Stimulated activated CD4-positive, alpha-beta T cell treated with anti-CD3 and anti-CD28 coated beads, Interleukin-4, amount 100 ng/mL, for 1 hour (primary cell): Measurements from ENCODE around the gene RYR1.

ENCODE experiments used
- DNase-seq: peaks from one replicate; pipeline ENCODE4 v3.0.0-alpha.2; 2020

RYR1 gene

DNA sequence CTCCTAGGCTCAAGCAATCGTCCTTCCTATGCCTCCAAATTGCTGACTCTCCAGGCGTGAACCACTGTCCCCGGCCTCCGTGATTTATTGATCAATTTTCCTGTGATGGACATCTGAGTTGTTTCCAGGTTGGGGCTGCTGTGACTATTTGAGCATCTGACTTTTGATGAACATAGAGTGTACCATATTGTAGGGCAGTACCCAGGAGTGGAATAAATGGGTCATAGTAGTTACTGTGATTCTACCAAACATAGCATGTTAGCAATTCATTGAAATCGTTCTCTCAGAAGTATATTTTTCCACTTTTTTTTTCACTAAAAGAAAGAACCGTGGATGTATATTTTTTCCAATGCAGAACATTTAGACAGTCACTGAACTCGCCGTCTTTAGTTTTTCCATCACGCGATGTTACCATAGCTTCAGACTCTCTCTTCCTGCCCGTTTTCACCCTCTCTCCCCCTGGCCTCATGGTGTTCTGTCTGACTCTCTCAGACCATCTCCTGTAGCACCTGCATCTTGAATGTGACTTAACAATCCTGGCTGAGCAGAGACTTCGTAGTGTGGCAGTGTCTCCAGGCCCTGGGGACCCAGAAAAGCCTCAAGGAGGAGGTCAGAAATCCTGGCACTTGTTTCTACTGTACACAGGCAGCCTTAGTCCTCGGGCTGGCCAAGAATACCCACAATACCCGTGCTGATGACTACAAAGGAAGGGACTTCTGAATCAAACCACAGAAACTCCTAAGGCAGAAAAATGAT is 4.3 kb upstream of the RYR1 start:
- DNase-seq: peak; percentile 33

DNA sequence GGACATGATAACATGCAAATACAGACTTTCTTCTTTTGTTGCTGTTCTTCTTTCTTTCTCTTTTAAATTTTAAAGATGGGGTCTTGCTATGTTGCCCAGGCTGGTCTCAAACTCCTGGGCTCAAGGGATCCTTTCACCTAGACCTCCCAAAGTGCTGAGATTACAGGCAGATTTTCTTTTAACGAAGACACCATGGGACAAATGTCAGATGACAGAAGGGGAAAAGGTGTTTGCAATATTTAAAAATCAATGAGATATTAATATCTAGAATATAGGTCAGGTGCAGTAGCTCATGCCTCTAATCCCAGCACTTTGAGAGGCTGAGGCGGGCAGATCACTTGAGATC is 3.7 kb upstream of the RYR1 start:
- no peak for DNase-seq

DNA sequence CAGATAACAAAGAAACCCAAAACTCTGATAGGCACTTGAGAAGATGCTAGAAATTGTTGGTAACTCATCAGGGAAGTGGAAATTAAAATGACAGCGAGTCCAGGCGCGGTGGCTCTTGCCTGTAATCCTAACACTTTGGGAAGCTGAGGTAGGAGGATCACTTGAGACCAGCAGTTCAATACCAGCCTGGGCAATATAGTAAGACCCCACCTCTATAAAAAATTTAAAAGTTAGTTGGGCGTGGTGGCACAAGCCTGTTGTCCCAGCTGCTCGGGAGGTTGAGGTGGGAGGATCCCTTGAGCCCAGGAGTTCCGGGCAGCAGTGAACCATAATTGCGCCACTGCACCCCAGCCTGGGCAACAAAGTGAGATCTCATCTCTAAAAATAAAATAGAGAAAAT is 2.6 kb upstream of the RYR1 start:
- DNase-seq: no peak

DNA sequence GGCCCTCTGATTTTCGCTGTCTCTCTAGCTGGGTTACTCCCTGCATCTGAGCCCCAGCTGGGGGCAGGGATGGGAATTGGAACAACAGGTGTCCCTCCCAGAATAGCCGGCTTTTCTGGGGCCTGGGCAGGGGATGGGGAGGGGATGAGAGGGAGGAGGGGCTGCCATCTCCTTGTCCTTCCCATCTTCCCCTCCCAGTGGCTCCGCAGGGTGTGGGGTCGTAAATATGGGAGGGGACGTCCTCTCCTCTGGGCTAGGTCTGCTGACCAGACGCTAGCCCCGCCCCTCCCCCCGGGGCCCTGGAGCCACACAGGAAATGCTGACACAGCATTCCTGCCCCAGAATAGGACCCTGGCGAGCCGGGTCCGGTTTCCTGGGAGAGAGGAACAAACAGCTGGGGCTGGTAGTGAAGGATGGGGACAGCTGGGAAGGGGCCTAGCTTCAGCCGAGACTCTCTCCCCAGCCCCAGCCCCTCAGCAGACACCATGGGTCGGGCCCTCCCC is 1.1 kb downstream of the RYR1 start:
- DNase-seq: no peak

DNA sequence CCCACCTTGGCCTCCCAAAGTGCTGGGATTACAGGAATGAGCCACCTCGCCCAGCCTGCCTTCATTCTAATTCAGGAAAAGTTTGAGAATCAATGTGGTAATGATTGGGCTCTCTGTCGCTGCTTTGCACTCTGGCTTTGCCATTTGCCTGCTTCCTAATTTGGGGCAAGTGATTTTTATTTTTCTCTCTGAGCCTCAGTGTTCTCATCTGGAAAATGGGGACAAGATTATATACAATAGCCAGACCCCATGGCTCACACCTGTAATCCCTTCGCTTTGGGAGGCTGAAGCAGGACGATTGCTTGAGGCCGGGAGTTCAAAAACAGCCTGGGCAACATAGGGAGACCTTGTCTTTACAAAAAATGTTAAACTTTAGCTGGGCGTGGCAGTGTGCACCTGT is 3.8 kb downstream of the RYR1 start:
- no peak for DNase-seq

DNA sequence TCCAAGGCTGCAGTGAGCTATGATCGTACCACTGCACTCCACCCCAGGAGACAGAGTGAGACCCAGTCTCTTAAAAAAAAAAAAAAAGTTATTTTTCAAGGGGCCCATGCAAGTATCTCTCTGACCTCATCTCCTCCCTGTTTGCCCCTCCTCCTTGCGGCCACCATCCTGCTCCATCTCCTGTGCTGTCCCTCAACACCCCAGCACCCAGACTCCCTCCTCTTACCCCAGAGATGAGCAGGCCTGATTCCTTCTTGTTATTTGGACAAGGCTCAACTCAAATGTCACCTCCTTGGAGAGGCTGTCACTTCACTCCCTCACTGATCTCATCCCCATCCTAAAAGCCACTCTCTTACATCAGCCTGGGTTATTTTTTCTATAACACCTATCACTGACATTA is 4.4 kb downstream of the RYR1 start:
- no peak for DNase-seq

DNA sequence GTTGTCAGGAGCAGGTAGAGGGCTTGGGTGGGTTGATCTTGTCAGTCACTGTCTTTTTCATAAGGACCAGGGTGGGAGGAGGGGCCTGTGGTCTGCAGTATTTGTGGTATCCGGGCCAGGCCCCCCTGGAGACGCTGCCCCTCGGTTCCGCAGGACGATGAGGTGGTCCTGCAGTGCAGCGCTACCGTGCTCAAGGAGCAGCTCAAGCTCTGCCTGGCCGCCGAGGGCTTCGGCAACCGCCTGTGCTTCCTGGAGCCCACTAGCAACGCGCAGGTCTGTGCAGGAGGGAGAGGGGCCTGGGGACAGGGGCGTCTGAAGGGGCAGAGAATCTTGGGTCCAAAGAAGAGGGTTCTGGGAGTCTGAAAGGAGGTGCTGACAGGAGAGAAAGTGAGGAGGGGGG is 7.1 kb downstream of the RYR1 start:
- no peak for DNase-seq

DNA sequence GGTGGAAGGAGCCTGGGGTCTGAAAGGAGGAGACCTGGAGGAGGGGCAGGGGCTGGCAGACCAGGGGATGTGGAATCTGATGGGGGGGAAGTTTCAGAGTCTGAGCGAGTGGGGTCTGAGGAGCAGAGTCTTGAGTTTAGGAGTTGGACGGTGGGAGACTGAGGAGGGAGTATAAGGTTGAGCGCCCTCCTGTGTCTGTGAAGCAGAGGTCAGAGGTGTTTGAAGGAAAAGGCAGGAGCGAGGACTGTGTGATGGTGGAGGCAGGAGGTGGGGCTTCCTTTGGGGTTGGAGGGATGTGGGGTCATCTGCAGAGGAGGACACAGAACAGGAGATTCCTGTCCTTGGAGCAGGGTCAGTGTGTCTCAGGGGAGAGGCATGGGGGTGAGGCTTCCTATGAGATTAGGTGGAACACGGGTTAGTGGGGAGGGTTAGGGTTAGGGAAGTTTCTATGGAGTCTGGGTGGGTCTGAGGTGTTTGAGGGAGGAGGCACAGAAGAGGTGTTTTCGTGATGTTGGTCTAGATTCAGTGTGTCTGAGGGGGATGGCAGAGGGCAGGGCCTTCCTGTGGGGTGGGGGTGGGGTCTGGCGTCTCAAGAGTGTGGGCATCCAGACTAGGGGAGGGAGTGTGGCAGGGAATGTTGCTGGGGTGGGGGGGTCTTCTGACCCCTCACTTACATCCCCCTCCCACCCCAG is 8.3 kb downstream of the RYR1 start:
- DNase-seq: no peak

DNA sequence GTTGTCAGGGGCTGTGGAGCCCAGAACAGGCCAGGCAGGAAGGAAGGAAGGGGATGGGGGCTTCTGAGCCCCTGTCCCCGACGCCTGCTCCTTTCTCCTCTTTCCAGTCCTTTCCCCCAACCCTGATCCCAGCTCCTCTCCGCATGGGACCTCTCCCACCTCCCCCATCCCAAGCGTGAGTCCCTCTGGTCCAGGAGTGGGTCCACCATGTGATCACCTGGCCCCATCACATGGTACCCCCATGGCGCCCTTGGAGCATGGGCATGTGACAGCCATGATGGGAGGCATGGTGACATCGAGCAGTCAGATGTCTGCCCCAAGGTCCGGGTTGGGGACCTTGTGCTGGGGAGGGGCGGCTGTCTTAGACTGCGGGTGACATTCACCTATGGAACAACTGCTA is 9.2 kb downstream of the RYR1 start:
- DNase-seq: no peak

DNA sequence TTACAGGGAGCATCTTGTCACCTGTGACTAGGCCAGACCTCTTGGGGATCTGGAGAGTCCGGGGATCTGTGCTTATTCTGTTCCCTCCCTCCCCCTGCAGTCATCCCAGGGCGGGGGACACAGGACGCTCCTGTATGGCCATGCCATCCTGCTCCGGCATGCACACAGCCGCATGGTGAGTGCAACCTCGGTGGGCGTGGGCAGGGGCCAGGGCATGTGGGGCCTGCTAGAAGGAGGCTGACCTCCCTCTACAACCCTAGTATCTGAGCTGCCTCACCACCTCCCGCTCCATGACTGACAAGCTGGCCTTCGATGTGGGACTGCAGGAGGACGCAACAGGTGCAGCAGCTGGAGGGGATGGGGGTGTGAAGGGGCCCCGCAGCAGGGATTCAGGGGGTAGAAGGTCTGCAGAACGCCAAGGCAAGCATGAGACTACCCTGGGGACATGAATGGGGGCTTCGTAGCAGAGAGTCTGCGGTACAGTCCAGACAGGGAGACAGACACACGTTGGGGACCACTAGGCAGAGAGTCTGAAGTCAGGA is 10.0 kb downstream of the RYR1 start:
- no peak for DNase-seq

DNA sequence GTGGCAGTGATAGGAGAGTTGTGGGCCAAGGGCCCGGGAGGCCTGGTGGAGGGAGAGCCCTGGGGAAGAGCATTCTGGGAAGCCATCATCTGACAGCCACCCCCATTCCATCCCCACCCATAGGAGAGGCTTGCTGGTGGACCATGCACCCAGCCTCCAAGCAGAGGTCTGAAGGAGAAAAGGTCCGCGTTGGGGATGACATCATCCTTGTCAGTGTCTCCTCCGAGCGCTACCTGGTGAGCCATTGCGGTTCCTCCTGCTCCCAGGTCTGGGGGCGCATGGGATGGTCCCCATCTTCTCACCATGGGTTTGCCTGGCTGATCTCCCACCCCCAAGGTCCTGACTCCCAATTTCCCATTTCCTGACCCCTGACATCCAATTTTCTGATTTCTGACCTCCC is 10.5 kb downstream of the RYR1 start:
- DNase-seq: no peak

DNA sequence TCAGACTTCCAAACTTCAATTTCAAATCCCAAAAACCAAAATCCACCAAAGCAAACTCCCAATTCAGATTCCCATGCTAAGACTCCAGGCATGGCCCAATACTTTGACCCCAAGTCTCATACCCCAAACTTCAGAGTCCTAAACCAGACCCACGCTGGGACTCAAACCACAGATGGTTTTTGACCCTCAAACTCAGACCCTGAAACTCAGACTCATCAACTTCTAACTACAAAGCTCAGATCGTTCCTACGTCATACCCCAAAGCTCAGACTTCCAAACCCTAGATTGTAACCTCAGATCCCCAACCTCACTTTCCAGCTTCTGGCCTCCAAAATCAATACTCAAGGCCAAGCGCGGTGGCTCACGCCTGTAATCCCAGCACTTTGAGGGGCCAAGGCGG is 11.9 kb downstream of the RYR1 start:
- no peak for DNase-seq

DNA sequence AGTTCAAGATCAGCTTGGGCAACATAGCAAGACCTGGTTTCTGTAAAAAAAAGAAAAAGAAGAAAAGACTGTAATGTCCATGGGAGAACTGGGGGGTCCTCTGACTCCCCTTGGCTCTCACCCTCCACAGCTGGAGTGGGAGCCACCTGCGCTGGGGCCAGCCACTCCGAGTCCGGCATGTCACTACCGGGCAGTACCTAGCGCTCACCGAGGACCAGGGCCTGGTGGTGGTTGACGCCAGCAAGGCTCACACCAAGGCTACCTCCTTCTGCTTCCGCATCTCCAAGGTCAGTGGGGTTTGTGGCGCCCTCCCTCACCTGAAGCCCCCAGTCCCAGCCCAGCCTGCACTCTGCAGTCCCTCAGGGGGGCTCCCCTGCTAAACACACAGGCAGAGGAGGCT is 14.7 kb downstream of the RYR1 start:
- no peak for DNase-seq

DNA sequence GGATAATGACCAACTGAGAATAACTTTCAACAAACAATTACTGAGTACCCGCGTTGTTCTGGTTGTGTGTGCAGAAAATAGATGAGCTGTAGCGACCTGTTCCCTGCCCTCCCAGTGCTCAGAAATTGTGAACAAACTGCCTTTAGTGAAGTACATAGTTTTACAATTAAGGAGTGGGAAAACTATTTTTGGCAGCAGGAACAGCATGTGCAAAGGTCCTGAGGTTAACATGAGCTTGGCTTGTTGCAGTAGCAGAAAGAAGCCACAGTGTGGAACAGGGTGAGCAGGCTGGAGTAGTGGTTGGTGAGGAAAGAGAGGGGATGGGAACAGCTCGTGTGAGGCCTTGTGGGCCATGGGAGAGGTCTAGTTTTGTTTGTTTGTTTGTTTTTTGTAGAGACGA is 16.0 kb downstream of the RYR1 start:
- DNase-seq: no peak

DNA sequence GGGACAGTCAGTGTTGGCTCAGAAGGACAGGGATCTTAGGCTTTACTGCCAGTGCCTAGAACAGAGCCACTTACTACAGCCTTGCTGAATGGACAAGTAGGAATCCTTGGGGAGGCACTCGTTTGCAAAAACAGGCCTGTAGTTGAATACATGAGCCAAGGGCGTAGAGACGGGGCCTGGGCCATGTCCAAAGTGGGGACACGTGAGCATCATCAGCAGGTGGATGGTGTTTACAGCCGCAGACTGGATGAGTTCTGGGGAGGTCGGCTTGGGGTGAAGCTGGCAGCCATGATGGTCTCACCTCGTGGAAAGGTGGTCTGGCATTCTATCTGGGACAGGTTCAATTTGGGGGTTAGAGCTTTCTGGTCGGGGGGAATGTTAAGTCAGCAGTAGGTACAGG is 17.5 kb downstream of the RYR1 start:
- DNase-seq: no peak

DNA sequence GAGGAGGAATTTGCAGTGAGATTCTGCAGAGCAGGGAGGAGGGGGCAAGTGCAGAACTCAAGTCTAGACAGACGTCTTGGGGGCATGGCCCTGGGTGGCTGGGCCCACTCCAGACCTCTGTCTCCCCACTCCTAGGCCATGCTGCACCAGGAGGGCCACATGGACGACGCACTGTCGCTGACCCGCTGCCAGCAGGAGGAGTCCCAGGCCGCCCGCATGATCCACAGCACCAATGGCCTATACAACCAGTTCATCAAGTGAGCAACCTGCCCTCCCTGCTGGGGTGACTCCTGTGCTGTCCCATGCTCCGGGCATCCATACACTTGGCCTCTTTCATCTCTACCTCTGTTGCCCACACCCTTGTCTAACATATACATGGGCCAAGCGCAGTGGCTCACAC is 18.1 kb downstream of the RYR1 start:
- DNase-seq: no peak

DNA sequence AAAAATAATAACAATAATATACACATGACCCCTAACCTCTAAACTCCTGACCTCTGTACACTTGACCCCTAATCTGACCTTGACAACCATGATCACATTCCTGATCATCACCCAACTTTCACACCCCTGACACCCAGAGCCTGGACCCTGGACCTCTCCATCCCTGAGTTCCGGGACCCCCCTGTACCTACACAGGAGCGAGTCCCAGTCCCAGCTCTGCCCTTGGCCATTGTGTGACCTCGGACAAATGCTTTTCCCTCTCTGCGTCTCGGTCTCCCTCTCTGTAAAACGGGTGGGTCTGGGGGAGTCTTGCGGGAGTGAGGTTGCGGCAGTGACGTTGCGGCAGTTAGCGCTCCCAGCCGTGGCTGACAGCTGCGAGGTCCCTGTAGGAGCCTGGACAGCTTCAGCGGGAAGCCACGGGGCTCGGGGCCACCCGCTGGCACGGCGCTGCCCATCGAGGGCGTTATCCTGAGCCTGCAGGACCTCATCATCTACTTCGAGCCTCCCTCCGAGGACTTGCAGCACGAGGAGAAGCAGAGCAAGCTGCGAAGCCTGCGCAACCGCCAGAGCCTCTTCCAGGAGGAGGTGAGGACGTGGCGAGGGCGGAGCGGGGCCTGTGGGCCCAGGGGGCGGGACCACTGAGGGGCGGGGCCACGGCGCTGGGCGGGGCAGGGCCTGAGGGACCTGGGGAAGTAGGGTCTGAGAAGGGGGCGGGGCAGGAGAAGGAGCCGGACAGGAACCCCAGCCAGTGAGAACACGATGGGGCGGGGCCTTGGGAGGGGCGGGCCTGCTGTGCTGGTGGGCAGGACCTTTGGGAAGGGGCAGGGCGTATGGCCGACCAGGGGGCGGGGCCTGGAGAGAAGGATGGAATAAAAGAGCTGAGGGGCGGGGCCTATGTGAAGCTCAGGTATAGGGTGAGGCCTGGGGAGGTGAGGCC is 19.2 kb downstream of the RYR1 start:
- DNase-seq: peak; percentile 15

DNA sequence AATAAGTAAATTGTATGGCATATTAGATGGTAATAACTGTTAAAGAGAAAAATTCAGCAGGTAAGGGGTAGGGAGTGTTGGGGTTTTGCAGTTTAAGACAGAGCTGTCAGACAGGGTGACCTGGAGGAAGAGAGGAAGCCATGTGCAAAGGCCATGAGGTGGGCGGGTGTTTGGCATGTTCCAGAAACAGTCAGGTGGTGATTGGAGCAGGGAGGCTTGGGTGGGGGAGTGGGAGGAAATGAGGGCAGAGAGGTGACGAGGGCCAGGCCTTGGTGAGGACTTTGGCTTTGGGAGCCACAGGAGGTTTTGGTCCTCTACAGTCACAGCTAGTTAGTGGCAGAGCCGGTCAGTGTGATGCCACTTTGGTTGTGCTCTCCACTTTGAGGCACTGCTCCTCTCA is 20.1 kb downstream of the RYR1 start:
- no peak for DNase-seq

DNA sequence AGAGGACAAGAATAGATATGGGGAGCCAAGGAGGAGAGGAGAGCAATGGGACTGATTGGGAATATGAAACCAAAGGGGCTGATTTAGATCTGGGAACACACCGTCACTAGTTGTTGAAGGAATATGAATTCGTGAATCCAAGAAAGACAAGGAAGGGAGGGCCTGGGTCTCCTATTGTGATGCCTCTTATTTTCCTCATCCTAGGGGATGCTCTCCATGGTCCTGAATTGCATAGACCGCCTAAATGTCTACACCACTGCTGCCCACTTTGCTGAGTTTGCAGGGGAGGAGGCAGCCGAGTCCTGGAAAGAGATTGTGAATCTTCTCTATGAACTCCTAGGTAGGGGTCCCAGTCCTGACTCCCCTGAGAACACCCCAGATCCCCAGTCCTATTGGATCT is 21.5 kb downstream of the RYR1 start:
- no peak for DNase-seq

DNA sequence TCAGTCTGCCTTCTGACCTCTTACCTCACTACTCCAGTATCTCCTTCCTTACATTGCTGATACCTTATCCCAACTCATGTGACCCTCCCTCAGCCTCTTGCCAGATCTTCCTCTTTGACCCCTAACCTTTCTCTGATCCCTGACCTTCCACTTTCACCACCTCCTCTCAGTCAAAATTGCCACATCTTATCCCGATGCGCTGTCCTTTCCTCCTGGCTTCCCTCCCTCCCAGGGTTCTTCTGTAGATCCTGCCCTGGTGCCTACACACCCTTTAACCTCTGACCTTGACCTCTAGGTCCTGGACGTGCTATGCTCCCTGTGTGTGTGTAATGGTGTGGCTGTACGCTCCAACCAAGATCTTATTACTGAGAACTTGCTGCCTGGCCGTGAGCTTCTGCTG is 23.7 kb downstream of the RYR1 start:
- no peak for DNase-seq

DNA sequence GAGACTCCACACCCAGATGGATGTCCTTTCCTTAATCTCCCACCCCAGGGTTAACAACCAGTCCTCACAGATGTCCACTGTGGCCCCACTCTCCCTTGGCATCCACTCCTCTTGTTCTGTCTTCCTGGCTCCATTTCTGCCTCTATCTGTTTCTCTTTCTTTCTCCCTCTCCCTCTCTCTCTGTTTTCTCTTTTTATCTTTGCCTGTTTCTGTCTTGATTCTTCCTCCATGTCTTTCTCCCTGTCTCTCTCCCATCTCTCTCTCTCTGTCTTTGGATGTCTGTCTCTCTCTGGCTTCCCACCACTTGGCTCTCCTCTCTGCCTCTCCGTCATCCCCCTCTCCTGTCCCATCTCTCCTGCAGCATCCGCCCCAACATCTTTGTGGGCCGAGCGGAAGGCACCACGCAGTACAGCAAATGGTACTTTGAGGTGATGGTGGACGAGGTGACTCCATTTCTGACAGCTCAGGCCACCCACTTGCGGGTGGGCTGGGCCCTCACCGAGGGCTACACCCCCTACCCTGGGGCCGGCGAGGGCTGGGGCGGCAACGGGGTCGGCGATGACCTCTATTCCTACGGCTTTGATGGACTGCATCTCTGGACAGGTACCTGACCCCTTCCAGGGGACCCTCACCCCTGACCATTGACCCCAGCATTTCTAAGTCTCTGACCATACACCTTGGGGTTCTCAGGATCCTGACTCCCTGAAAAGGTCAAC is 24.4 kb downstream of the RYR1 start:
- no peak for DNase-seq

DNA sequence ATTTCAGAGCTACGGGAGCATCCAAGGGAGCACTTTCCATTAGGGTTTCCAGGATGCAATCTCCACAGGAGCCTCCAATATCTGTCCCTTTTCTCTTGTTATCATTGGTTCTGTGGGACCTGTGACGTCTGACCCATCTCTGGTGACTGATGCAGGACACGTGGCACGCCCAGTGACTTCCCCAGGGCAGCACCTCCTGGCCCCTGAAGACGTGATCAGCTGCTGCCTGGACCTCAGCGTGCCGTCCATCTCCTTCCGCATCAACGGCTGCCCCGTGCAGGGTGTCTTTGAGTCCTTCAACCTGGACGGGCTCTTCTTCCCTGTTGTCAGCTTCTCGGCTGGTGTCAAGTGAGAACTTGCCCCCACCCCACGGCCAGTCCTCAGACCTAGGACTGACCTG is 25.5 kb downstream of the RYR1 start:
- no peak for DNase-seq

DNA sequence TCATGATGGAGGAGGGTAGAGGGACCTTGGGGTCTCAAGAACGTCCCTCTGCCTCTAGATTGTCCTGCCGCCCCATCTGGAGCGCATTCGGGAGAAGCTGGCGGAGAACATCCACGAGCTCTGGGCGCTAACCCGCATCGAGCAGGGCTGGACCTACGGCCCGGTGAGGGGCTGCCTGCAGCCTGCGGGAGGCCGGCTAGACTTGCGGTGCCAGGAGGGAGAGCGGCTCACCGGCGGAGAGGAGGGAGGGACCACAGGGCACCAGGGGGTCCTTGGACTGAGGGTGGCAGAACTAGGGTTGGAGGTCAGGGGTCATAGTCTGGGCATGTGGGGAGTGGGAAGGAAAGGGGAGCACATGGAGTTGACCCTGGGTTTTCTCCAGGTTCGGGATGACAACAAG is 29.9 kb downstream of the RYR1 start:
- DNase-seq: no peak
